Measurements from ENCODE around the gene DPM3. TPM values are rescaled to one million over a fixed set of nuclear protein-coding genes. Genes with fewer than 3 reads are reported as not detected.
A peak's percentile ranks its signal among the peaks of the same experiment; 100 is the strongest.

The DPM3 gene
- total RNA-seq, 1 experiment from 2014 or later, result 83.7 TPM

- no TSS peak for BruUV-seq (replicated peaks)
- POLR2A ChIA-PET (ENCODE audit: unreplicated experiment), result interaction anchor here (0.6 kb wide), 1 partner anchor 19 kb away, joined by 3 read pairs; no protein-coding TSS in a partner anchor
- CTCF ChIA-PET, result interaction anchor here (1.0 kb wide), 1 partner anchor 15 kb away, joined by 3 read pairs; no protein-coding TSS in a partner anchor
These were observed 5.2 kb upstream of the DPM3 start for GRCh38 chr1:155145491-155145890.

GRCh38 chr1:155141749-155142148, 1.4 kb upstream of the DPM3 start:
- Histone ChIP-seq H3K79me2 (ENCODE audit: low read depth) (peaks cover 33% of the 10 kb centered on the region), H3K9me2 (ENCODE audit: insufficient read depth) (no peaks in the 10 kb centered on the region), H3F3A (ENCODE audit: insufficient read depth, low read depth) (peaks cover 16% of the 10 kb centered on the region; the same call in 1 of the 2 replicates), H3K27me3 (ENCODE audit: insufficient read depth, low read depth) (no peaks in the 10 kb centered on the region), H3K4me2 (no peak overlapping the region), H2AFZ (no peak overlapping the region), H4K20me1 (ENCODE audit: insufficient read depth) (no peaks in the 10 kb centered on the region), H3K27ac (no peak overlapping the region), H3K4me3 (no peak overlapping the region), H3K4me1 (replicated peaks; ENCODE audit: insufficient read depth) (peaks cover 21% of the 10 kb centered on the region), H3K9me3 (ENCODE audit: insufficient read depth, low read depth) (no peaks in the 10 kb centered on the region), H3K36me3 (ENCODE audit: low read depth) (no peaks in the 10 kb centered on the region)
- no peak for DNase-seq
- ChIA-PET CTCF (no interaction called here), POLR2A (ENCODE audit: unreplicated experiment) (no interaction called here)
- BruUV-seq (replicated peaks), result no TSS peak
- no peak for TF ChIP-seq EZH2 (IDR thresholded peaks at IDR 0.05; ENCODE audit: low read depth)
- no peak for TF ChIP-seq CTCF (conservative IDR thresholded peaks at IDR 0.05)
- intact Hi-C loops (cut with micrococcal nuclease; ENCODE audit: unreplicated experiment), result no loop called here

More at GRCh38 chr1:155145491-155145890, 5.2 kb upstream of the DPM3 start:
- Histone ChIP-seq H3K9me3 (ENCODE audit: insufficient read depth, low read depth) (no peaks in the 10 kb centered on the region), H3K4me2 (no peak overlapping the region), H3K4me3 (no peak overlapping the region), H3K36me3 (ENCODE audit: low read depth) (no peaks in the 10 kb centered on the region), H3K4me1 (replicated peaks; ENCODE audit: insufficient read depth) (no peaks in the 10 kb centered on the region), H3F3A (ENCODE audit: insufficient read depth, low read depth) (no peaks in the 10 kb centered on the region), H2AFZ (no peak overlapping the region), H3K27ac (no peak overlapping the region), H3K79me2 (ENCODE audit: low read depth) (no peaks in the 10 kb centered on the region), H4K20me1 (ENCODE audit: insufficient read depth) (no peaks in the 10 kb centered on the region), H3K9me2 (ENCODE audit: insufficient read depth) (no peaks in the 10 kb centered on the region), H3K27me3 (ENCODE audit: insufficient read depth, low read depth) (0 out of 2 replicates have a peak, but pooled peaks cover 4% of the 10 kb centered on the region)
- no peak for DNase-seq
- no peak for TF ChIP-seq EZH2 (IDR thresholded peaks at IDR 0.05; ENCODE audit: low read depth)
- no peak; the same call in 1 of the 2 replicates for TF ChIP-seq CTCF (conservative IDR thresholded peaks at IDR 0.05)
- intact Hi-C loops (cut with micrococcal nuclease; ENCODE audit: unreplicated experiment), result no loop called here

GRCh38 chr1:155140630-155140953, 261 bp upstream of the DPM3 start:
- no TSS peak for BruUV-seq (replicated peaks)
- ChIA-PET CTCF (no interaction called here), POLR2A (ENCODE audit: unreplicated experiment) (no interaction called here)
- H3K27me3 ChIP-seq (ENCODE audit: insufficient read depth, low read depth), result no peaks in the 10 kb centered on the region
- H3F3A ChIP-seq (ENCODE audit: insufficient read depth, low read depth), result peaks cover 21% of the 10 kb centered on the region
- H3K9me3 ChIP-seq (ENCODE audit: insufficient read depth, low read depth), result no peaks in the 10 kb centered on the region
- peak overlapping the region; percentile 64; the same call in 1 of the 2 replicates for H3K4me3 ChIP-seq
- peak overlapping the region; percentile 88 for H2AFZ ChIP-seq
- peaks cover 36% of the 10 kb centered on the region for H3K79me2 ChIP-seq (ENCODE audit: low read depth)
- H3K4me2 ChIP-seq, result peak overlapping the region; percentile 92
- H3K27ac ChIP-seq, result no peak overlapping the region
- TF ChIP-seq EZH2 (IDR thresholded peaks at IDR 0.05; ENCODE audit: low read depth) (no peak), CTCF (conservative IDR thresholded peaks at IDR 0.05) (no peak)
- intact Hi-C loops (cut with micrococcal nuclease; ENCODE audit: unreplicated experiment), result loop anchor here (1.0 kb wide), 1 partner anchor 16 kb away; no protein-coding TSS in a partner anchor
- no peaks in the 10 kb centered on the region for H4K20me1 ChIP-seq (ENCODE audit: insufficient read depth)
- H3K9me2 ChIP-seq (ENCODE audit: insufficient read depth), result no peaks in the 10 kb centered on the region
- H3K36me3 ChIP-seq (ENCODE audit: low read depth), result no peaks in the 10 kb centered on the region
- no peak for DNase-seq
- H3K4me1 ChIP-seq (replicated peaks; ENCODE audit: insufficient read depth), result peaks cover 21% of the 10 kb centered on the region
